ENCODE results near the gene ADAM33.

Gene ADAM33

DNA sequence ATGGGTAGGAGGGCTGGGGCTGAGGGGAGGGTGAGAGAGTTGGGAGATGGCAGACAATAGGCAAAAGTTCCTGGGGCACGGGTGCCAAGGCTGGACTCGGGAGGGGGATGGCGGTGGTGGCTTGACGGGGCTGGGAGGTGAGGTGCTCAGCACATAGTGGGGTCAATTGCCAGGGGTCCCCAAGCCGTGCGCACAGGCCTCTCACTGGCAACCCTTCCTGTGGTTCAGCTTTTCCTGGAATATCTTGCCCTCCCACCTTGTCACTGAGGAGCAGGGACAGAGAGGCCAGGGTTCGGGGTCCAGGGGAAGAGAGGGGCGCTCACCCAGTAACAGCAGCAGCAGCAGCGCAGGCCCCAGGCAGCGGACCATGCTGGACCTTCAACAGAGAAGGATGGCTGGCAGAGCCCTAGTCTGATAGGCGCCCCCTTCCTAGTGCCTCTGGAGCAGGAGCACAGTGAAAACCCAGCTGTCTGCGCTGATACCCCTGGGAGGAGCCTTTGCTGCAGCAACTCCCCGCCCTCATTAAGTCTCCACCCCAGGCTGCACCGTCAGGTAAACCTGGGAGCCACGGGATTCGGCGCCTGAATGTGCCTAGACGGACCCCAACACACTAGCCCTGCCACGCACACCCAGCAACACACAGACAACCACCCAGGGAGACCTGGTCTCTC is 18.6 kb downstream of the ADAM33 start, which contains the start of gene GFRA4:
Gene GFRA4, minus strand, starts transcription at position 369 of the 671 bp plus-strand sequence. Its CDS starts 0 bp downstream, at position 369.
- no peak for DNase-seq (ENCODE audit: low spot score)

DNA sequence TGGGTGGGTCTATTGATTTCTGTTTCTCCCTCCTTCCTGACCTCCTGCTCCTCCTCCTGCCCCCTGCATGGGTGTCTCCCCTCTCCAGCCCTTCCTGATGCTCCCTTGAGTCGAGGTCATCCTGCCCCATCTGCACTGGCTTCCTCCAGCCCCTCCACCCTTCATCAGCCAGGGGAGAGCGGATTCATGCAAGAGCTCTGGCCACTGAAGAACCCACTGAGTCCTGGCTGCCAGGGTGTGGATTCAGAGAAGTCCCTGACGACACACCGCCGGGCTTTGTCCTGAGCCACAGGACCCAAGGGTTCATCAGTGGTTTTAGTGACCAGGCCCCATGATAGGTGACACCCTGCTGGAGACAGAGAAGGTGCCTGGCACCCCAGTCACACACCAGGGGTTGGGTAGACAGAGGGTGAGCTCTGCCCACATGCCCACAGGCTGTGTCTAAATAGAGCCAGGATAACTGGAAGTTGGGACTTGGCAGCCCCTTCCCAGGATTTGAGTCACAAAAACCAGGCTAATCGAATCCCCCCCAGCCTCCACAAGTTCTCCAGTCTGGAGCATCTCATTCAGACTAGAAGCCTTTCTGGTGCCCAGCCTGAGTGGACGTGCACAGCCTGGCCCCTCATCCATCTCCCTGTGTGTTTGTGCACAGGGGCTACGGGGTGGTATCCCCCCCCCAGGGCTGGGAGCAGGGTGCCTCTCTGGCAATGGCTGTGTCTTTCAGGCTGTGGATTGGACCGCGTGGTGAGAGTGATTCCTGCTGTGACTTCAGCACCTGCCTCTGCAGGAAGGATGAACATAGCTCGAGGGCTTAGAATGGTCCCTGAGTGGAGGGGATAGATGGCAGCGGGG is 19.8 kb downstream of the ADAM33 start:
- DNase-seq (ENCODE audit: low spot score), result no peak

DNA sequence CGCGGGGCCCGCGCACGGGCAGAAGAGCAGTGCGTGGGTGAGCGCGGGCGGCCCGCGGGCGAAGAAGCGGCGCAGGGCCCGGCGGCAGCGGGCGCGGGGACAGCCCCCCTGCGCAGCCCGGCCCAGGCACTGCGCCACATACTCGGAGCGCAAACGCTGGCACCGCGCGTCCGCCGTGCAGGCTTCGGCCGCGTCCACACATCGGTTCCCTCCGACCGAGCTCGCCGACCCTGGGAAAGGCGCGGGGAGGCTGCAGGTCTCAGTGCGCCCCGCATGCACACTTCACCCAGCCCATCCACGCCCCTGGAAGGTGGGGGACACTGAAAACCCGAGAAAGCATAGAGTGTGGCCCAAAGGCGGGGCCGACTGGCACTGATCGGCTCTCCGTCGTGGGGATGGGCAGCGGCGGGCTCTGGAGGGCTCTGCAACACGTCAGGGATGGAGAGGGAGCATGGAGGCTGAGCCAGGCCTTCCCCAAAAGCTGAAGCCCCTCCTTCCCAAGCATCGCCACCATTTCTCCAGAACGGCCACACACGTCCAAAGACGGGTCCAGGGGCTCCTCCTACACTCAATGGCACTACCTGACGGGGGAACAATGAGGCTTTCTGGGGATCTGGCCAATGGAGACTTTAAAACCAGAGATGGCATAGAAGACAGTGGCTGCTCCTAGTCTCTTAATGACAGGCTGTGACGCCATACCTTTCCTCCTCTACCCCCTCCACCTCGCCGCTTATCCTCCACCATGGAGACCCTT is 20.6 kb downstream of the ADAM33 start:
- DNase-seq (ENCODE audit: low spot score), result no peak

- DNase-seq (ENCODE audit: low spot score), result no peak
These were observed 21.3 kb downstream of the ADAM33 start for GRCh38 chr20:3660262-3661059.

DNA sequence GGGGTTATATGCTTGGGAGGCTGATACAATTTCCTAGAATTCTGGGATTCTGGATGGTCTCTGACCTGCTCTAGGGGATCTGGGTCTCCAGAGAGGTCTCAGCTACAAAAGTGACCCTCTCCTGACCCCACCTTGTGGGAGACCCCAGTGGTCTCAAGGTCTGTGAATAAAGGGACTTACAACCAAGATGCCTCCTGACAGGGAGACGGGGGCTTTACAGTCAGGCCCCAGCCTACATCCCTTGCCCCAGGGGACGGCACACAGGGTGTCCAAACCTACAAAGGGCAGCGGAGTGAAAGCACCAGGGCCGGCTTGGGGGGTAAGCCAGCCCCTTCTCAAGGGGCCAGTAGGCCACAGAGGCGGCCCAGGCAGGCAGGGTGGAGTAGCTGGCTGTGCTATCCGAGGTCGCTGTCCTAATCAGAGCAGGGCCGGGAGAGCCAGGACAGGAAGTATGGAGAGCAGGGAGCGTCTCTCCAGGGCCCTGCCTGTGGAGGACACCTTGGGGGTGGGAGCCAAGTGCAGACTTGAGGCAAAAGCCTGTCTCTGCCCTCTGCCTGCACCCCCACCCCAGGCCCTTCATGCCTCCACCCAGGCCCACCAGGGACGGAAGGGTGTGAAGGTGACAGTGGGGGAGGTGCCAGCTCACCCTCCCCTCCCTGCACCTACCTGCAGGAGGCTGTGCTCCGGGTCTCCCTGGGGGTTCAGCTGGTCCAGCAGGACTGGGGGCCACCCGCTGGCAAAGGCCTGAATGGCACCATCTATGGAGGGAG is 22.1 kb downstream of the ADAM33 start:
- DNase-seq (ENCODE audit: low spot score), result no peak

GRCh38 chr20:3658716-3659491 is 22.9 kb downstream of the ADAM33 start:
- peak; percentile 63 for DNase-seq (ENCODE audit: low spot score)

DNA sequence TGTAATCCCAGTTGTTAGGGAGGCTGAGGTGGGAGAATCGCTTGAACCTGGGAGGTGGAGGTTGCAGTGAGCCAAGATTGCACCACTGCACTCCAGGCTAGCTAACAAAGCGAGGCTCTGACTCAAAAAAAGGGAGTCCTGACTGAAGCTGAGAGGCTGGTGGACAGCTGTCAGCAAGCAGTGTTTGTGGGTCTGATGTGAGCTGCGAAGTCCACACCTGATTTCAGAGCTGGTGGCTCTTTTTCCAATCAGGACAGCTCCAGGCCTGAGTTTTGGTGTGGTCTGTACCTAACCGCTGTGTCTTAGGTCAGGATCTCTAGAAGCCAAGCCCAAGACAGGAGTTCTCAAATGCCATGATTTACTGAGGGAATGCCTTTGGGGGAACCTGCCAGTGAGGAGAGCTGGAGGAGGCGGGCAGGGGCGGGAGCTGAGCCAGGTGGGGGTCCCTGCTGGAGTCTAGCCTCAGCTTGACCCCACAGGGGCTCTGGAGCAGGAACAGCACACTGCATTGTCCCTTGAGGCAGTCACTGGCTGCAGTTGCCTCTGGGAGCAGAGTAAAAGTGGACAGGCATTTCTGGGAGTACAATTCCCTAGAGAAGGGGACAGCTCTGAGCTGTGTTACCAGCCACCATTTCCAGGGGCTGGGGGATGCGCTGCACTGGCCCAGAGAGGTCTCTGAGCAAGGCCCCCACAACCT is 23.6 kb downstream of the ADAM33 start:
- DNase-seq (ENCODE audit: low spot score), result no peak

GRCh38 chr20:3655131-3655405 is 26.7 kb downstream of the ADAM33 start:
- DNase-seq (ENCODE audit: low spot score), result no peak

DNA sequence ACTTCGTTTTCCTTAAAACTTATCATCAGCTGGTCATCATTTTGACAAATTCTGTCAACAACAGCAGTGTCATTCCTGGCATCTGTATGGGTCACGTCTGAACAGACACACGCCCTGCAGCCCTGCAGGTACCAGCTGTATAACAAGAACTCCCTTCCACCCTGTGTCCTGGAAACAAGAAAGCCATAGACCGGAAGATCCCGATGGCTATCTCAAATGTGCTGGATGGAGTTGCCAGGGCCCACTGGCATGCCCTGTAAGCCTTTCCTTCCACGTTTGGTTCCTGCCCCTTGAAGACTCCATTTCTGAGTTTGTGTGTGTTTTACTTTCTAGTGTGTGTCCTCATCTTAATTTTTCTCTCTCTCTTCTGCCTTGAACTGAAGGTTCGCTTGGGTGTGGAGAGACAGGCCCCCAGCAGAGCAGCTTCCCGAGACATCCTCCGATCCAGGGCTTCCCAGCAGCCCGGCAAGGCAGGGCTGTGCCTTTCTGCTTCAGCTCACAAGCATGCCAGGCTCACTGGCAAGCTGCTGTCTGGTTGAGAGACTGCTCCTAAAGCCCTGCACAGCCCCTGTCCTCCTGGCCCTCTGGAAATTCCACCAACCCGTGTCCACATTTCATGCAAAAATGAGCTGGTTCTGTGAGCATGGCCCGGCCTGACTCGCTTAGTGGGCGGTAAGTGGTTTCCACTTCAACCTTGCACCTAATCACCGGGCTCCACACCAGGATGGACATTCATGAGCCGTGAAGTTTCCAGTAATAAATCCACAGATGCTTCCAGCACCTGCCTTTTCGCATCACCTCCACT is 27.3 kb downstream of the ADAM33 start:
- no peak for DNase-seq (ENCODE audit: low spot score)

DNA sequence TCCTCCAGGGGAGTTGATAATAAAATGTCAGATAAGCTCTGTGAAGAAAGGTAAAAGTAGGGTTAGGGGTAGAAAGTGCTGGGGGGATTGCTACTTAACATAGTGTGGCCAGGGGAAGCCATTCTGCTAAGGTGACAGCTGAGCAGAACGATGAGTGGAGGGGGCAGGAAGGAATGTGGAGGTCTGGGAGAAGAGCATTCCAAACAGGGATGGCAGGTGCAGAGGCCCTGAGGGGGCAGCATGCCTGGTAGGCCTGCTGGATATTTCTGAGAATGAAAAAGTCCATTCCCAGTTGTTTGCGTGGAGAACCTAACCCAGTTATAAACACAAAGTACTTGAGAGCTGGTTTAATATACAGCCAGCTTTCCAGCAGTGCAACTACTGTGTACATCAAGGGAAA is 27.9 kb downstream of the ADAM33 start:
- no peak for DNase-seq (ENCODE audit: low spot score)

DNA sequence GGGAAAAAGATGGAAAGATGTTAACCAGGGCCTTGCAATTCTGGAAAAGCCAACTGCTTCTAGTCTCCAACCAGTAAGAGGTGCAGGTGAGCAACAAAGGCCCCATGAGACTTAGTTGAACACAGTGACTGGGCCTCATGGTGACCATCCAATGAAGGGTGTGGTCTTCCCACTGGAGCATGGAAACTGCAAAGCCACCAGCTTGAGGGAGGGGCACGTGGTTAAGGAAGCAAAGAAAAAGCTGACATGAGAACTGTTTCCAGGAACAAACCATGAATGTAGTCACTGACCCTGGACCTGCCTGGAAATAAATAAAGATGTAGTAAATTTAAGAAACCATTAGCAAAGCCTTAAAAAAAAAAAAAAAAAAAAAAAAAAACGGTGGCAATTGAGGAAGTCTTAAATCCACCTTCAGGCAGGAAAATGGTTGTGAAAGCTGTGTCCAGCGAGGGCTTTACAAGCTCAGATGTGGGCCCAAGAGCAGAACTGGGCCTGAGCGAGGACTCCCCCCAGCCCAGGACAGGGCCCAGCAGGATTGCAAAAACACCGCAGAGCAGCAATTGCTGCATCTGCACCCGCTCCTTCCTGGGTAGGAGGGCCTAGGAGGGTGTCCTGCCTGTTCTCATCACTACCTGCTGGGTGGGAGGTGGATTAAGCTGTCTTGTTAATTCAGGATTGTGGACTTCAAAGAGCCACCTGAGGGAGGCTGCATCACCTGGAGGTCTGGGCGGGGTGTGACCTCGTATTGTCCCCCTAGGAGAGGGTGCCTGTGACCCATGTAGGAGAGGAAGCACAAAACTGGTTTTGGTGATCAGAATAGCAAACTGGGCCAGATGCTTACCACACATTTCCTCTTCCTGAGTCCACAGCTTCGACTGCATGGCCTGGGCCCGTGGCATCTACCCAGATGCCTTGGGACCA is 28.9 kb downstream of the ADAM33 start:
- no peak for DNase-seq (ENCODE audit: low spot score)

- no peak for DNase-seq (ENCODE audit: low spot score)
These were observed 29.6 kb downstream of the ADAM33 start for GRCh38 chr20:3652221-3652620.

GRCh38 chr20:3651204-3651962 is 30.4 kb downstream of the ADAM33 start:
- DNase-seq (ENCODE audit: low spot score), result no peak

- DNase-seq (ENCODE audit: low spot score), result no peak
These were observed 32.9 kb downstream of the ADAM33 start for GRCh38 chr20:3648951-3649350.

- no peak for DNase-seq (ENCODE audit: low spot score)
These were observed 34.3 kb downstream of the ADAM33 start for GRCh38 chr20:3647473-3647872.

GRCh38 chr20:3646651-3647050 is 35.2 kb downstream of the ADAM33 start:
- no peak for DNase-seq (ENCODE audit: low spot score)

DNA sequence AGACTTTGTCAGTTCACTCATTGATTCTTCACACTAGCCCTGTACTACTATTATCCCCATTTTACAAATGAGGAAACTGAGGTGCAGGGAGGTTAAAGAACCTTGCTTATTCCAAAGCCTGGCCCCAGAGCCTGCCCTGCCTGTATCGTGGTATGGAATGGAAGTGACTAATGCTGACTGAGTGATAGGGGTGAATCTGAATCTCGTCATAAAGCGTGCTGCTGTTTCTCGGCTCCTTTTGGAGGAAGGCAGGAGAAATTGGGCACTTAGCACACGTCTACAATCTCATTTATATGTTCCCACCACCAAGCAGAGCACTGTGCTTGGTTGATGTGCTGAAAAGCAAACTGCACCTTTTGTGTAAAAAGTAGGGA is 35.8 kb downstream of the ADAM33 start:
- no peak for DNase-seq (ENCODE audit: low spot score)
